NOMO-1 treated with dmso at 0.1 percent for 144 hours (cell line): ENCODE data around the gene SRPRB.

Experiments
- DNase-seq: peaks from one replicate; lab custom pipeline; 2025; ENCODE audit not compliant: unreplicated experiment; lab: John Stamatoyannopoulos, UW

Gene SRPRB, protein sequence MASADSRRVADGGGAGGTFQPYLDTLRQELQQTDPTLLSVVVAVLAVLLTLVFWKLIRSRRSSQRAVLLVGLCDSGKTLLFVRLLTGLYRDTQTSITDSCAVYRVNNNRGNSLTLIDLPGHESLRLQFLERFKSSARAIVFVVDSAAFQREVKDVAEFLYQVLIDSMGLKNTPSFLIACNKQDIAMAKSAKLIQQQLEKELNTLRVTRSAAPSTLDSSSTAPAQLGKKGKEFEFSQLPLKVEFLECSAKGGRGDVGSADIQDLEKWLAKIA

DNA sequence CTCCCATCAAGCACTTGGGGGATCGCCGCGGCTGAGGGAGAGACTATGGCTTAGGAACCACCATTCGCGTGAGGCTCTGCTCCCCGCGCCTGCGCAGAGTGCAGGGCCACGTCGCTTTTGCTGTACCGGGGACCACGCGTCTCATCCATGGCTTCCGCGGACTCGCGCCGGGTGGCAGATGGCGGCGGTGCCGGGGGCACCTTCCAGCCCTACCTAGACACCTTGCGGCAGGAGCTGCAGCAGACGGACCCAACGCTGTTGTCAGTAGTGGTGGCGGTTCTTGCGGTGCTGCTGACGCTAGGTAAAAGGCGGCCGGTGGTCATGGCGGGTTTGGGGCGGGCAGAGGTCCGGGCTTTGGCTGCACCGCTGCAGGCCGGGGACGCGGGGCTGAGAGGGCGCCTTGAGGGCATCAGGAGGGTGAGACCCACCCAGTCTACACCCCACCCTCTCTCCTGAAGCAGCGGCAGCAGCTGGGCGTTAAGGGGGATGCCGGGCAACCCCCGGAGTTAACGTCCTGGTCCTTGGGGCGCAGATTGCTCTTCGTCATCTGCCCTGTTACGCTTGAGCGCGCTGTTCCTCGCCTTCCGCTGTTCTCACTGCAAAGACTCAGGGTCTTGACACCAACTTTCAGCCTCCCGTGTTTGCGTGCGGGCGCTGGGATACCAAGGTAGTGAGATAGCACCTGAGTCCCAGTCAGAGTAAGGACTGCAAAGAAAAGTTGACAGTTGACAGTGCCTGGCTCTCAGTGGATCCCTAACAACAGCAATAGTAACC, at the start of gene SRPRB:
Gene SRPRB, plus strand, starts transcription at position 114 of the 774 bp plus-strand sequence. Its CDS starts 34 bp downstream, at position 148.
- DNase-seq: peak; percentile 96

DNA sequence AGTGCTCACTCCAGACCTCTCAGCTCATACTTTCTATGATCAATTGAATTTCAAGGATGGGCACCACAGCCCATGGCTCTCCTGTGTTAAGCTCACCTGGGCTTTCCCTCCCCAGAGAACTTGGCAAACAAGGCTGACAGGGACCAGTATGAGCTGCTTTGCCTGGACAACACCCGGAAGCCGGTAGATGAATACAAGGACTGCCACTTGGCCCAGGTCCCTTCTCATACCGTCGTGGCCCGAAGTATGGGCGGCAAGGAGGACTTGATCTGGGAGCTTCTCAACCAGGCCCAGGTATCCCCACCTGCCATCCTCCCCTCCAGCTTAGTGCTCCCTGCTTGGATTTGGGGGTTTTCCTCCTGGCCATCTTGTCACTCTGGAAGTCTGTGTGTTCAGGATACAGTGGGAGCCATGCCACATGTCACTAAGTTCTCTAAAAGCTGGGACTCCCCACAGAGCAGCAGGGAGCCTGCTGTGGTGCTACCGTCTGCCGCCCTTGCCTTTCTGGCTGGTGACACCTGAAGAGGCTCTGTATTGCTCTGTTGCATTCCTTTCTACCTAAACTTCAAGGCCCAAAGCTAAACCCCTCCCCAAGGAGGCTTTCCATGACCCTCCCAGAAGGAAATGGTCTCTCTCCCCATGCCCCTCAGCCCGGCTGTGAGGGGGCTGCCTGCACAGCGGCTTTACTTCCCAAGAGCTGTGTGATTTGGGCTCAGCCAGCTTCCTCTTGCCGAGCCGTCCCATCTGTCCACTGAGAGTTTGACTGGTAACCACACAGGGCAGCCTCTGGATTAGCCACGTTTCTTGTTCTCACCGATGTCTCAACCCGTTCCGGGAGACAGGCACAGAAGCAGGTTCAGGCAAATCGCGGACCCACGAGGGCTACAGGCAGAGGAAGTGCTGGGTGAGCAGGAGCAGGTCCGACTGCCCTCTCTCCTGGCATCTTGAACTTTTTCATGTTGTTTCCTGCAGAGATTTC, 48.6 kb upstream of the SRPRB start:
- DNase-seq: no peak

DNA sequence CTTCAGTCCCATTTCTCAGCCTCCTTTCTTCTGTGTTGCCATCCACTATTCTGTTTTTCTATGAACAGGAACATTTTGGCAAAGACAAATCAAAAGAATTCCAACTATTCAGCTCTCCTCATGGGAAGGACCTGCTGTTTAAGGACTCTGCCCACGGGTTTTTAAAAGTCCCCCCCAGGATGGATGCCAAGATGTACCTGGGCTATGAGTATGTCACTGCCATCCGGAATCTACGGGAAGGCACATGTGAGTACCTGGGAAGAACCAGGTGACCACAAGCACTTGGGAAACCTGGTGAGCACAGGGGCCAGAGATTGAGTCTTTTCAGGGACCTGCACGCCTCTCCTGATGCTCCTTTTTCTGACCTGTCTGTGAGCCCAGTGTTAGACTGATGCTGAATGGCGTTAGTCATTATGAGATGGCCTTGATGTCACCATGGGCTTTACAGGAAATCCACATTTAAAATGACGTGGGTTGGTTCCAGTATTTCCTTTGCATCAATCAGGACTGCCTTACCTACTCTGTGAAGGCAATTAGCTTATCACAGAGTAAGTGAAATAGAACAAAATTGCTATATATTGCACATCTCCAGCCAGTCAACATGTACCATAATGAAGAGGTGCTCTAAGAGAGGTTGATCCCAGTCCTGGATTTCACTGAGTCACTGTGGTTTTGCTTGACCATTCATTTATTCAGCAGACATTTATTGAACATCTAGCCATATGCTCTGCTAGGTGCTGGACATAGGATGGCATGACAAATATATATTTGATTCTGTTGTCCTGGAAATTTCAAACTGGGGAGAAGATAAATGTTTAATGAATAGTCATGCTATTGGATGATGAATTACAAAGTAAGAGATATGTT, 47.7 kb upstream of the SRPRB start:
- no peak for DNase-seq

DNA sequence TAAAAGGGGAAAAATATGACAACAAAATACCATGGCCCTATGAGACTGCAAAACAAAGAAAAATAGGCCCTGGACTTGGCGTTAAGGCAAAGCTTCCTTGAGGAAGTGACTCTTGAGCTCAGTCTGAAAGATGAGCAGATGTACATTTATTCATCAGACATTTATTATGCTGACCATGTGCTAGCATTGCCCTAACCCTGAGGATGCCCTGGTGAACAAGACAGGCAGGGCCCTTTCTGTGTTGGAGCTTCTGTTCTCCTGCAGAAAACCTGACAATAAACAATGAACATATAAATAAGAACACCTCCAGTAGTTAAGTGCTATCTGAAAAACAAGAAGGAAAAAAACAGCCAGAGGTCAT, 47.1 kb upstream of the SRPRB start:
- DNase-seq: no peak

DNA sequence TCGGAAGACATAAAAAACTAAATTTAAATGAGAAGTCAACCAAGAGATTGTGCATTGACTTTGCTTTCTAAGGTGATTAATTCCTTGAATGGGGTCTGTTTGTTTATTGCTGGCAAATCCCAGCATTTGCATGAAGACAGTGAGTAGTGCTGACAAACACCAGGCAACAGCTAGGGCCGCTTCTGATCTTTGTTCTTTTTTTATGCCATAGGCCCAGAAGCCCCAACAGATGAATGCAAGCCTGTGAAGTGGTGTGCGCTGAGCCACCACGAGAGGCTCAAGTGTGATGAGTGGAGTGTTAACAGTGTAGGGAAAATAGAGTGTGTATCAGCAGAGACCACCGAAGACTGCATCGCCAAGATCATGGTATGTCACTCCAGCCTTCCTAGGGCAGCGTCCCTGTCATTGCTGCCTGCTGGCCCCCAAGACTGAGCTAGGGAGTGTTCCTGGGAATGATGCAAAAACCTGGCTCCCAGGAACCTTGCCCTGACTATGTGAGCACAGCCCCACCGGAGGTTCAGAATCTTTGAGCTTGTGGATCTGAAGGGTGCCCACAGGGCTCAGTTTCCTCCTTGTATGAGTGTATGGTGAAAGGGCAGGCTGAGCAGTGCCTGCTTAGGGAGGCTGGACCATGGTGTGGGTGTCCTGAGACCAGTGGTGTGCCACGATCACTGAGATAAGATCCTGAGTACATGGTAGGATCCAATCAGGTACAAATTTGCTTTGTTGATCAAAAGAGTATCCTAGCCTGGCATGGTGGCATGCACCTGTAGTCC, 46.5 kb upstream of the SRPRB start:
- no peak for DNase-seq

DNA sequence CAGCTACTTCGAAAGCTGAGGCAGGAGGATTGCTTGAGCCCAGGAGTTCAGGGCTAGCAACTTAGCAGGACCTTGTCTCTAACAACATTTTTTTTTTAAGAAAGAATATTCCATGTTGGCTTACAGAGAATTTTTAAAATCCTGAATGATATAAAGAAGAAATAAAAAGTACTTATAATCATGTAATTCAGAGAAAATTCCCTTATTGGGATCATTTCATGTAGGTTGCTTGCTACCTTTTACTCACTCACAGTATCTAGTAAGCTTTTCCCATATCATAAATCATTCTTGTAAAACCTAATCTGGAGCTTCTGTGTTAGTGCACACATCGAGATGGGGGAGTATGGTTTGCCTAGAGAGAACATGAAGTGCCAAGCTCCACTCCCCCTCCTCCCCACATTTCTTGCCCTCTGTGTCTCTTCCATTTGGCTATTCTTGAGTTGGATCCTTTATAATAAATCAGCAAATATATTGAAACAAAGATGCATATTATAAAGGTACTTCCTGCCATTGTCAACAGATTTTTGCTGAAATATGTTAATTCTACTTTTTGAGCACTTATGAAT, 45.8 kb upstream of the SRPRB start:
- DNase-seq: no peak

DNA sequence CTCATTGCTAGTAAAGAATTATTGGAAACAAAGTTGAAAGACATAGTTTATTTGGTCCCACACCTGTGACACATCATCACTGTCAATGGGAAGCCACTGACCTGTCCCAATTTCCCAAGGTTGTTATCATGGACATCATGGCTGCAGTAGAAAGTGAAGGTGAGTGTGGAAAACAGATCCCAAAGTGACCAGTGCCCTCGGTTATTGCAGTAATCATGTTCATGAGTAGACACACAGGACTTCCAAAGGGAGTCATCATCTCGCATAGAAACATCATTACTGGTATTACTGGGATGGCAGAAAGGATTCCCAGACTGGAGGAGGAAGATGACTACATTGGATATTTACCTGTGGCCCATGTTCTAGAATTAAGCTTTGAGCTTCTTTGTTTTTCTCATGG, 44.7 kb upstream of the SRPRB start:
- DNase-seq: no peak

DNA sequence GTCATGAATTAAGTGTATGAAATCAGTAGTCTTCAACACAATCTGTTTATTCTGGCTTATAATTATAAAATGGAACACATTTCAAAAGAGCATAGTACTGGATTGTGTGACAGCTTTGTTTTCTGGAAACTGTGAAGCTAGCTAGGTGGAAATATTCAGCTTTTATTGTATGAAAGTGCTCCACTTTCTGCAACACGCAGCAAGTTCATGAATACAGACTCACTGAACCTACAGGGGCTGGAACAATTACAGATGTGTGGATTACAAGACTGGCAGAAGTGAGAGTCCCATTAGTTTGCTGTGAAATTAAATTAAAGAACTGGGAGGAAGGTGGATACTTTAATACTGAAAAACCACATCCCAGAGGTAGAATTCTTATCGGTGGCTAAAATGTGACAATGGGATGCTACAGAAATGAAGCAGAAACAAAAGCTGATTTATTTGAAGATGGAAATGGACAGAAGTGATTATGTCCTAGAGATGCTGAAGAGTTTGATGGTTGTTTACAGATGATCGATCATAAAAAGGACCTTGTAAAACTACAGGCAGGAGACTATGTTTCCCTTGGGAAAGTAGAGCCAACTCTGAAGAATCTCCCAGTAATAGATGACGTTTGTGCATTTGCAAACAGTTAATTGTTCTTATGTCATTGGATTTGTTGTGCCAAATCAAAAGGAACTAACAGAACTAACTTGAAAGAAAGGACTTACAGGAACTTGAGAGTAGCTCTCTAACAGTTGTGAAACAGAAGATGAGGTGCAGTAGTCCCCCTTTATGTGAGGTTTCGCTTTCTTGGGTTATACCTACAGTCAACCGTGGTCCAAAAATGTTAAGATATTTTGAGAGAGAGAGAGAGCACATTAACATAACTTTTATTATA, 43.8 kb upstream of the SRPRB start:
- DNase-seq: no peak

DNA sequence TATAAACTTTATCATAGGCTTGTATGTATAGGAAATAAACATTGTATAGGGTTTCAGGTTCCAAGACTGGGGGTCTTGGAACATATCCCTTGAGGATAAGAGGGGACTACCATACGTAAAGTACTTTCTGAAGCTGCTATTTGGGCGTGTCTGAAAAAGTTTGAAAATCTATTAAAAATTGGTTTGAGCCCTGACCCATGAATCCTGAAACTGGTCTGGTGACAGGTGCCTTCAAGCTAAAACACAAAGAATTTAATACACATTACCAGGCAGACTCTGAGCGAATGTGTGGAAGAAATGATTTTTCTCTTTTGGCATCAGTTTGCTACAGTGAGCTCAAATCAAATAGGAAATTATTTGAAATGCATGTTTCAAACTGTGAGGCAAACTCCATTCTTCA, 43.1 kb upstream of the SRPRB start:
- DNase-seq: no peak

DNA sequence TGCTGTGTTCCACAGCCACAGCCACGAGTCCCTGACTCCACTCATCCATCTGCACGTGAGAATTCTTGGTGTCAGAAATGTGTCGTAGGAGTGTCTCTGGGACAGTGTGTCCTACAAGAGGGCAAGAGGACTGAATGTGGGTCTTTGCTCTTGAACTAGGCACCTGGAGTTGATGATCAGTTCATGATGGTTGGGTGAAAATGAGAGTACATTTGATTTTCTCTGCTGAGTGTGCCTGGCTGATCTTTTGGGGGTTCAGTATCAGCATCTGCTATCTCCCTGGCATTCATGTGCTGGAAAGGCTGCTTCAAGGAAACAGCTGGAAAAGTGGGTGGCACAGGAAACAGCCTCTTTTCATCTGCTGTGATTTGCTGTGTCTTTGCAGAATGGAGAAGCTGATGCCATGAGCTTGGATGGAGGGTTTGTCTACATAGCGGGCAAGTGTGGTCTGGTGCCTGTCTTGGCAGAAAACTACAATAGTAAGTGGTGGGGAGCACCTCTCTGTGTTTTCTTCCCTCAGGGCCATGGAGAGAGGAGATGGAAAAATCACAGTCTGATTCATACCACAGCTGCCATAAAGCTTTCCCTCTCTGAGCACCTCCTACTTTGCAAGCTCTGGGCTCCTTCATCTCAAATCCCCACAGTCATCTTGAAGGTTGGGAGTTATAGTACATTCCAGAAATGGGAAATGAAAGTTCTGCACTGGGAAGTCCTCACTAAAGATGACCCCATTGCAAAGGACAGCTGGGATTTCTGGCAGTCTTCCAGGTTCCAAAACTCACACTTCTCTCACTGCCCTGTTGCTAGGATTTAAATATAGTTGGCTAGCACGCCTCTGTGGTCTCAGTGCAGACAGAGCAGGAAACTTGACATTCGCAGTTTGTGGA, 41.6 kb upstream of the SRPRB start:
- no peak for DNase-seq

DNA sequence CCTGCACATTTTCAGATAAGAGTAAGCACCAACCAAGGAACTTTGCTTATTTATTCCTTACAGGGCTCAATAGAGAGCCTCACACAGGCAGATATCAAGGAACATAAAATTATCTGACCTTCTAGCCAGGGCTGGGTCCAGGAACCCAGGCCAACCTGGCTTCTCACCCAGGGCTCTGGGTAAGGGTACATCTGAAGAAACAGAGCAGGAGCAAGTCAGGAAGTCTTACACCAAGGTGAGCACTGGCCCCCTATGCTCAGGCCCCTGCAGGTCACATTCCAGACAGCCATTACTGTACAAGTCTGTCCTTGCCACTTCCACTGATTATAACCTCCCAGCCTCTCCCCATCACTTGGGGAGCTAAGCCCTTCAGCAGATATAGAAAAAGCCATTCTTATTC, 40.4 kb upstream of the SRPRB start:
- DNase-seq: no peak

DNA sequence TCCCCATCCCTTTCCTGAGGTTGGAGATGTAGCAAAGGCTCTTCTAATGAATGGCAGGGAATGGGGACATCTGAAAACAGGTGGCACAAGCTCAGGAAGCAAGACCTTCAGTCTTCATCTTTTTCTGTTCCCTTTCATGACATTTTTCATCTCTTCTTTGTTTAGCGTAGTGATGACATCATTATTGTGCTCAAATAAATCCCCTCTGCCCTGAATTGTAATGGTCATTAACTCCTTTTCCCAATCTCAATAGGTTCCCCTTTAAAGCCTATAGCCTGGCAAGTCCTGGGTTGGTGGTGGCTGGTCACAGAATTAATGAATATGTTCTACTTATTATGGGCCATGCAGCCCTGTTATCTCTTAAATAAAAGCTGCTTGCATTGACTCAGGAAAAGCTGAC, 38.0 kb upstream of the SRPRB start:
- no peak for DNase-seq

DNA sequence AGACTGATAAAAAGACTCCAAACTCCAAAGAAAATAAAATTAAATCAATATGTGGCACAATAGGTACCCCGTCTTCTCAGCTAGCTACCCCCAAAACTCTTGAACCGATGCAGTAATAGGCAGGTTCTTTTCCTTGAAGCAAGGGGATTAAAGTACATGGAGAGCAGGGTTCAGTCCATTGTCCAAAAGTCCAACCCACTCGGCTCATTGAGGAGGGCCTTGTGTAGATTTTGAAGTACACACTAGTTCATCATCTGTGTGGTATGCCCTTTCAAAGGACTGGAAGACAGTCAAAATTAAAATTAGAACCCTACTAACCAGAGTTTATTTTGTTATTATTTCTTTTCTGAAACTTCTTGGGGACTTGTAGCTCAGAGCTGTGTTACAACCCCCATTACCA, 36.1 kb upstream of the SRPRB start:
- DNase-seq: no peak

DNA sequence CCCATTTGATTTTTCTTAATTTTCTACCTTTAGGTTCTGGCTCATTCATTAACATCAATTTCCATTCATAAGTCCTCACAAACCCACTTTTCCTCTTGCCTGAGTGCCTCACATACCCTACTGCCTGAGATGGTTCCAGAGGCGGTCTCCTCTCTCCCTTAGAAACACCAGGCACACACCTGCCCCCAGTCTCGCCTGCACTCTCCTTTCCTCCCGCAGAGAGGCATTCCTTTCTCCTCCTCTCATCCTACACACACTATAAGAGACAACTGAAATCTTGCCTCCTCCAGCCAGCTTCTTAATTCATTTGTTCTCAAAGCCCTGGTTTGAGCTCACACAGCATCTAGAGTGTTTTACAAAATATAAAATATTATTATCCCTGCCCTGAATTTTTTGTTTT, 31.9 kb upstream of the SRPRB start:
- no peak for DNase-seq

DNA sequence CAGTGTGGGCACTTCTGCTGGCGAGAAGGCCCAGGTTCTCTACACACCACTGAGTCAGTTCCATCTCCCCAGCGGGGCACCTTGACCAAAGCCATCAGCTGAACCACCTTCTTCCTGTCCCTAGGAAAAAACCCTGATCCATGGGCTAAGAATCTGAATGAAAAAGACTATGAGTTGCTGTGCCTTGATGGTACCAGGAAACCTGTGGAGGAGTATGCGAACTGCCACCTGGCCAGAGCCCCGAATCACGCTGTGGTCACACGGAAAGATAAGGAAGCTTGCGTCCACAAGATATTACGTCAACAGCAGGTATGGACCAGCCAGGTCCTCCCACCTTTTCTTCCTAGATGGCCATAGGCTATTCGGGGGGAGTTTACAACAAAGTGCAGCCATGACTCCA, 30.3 kb upstream of the SRPRB start:
- no peak for DNase-seq

DNA sequence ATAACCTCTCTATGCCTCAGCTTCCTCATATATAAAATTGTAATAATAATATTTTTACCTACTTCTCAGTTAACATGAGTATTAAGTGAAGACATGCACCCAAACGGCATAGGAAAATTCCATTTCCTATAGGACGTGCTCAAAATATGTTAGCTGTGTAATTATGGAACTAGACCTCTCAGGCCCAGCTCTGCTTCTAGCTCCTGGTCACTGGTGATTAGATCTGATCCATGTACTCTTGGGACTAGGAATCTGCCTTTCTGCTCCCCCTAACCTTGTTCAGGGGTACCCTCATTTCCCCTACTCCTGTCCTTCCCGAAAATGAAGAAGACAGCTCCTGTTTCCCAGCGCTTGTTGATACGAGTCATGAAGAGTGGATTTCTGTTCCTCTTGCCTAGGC, 29.8 kb upstream of the SRPRB start:
- no peak for DNase-seq

DNA sequence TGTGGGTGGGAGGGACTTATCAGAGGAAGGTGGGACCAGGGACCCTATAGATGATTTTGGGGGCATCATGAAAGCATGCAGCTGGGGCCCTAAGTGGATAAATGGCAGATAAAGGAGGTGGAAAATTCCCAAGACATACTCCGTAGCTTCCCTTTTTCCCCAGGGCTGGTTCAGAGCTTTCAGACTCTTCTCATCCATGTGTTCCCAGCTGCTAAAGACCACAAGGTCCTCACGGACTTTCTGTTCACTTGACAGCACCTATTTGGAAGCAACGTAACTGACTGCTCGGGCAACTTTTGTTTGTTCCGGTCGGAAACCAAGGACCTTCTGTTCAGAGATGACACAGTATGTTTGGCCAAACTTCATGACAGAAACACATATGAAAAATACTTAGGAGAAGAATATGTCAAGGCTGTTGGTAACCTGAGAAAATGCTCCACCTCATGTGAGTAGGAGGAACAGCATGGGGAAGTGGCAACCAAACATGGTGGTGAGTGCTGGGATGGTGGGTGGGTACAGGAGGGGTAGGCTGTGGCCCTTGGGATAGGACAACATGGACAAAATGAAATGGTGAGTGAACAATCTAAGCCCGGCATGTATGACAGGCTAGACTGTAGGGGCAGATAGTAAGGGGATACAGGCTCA, 28.7 kb upstream of the SRPRB start:
- no peak for DNase-seq
